Fibroblast of mammary gland (primary cell): ENCODE data around the gene TRIOBP.

Source experiments
- DNase-seq: peaks from one replicate; pipeline ENCODE4 v3.0.0-alpha.2; 2010; ENCODE audit warnings: low read depth
- H3K4me3 ChIP-seq: 2 replicates; pipeline ENCODE4 v1.5.1; 2011; ENCODE audit warnings: low read depth, mild to moderate bottlenecking, low read length, moderate library complexity; ENCODE audit not compliant: control insufficient read depth
- TF ChIP-seq, protein P1 (sequence below): conservative IDR thresholded peaks from 2 replicates; pipeline ENCODE4 v1.5.1; 2011; ENCODE audit warnings: low read depth, low read length, inconsistent platforms; ENCODE audit not compliant: control insufficient read depth, insufficient read depth

Gene TRIOBP

DNA sequence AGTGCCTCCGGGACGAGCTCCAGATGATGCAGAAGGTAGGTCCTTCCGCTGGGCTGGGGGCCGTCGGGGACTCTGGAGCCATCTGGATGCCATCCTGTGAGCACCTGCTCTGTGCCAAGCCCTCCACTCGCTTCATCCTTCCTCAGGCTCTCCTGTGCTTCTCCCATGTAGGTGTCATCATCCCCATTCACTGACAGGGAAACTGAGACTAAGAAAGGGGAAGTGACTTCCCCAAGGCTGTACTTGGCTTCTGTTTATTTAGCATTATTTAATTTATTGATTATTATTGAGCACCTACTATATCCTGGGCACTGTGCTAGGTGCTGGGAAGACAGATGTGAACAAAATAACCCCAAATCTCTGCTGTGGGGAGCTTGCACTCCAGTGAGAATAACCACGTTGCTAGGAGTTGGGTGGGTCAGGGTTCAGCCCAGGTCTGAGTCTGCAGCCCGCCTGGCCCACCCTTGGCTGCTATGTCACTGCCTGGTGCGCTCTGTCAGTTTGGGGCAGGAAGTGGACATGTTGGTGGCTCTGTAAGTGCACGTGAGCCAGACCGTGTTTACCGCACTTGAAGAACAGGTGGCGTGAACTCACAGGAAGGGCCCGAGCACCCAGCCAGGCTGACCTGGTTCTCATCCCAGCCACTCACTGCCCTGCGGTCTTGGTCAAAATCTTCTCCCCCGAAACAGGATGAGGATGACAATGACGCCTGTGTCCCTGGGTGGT is 75.0 kb downstream of the TRIOBP start:
- DNase-seq = no peak
- no peak overlapping the region for H3K4me3 ChIP-seq
- TF ChIP-seq, protein P1, sequence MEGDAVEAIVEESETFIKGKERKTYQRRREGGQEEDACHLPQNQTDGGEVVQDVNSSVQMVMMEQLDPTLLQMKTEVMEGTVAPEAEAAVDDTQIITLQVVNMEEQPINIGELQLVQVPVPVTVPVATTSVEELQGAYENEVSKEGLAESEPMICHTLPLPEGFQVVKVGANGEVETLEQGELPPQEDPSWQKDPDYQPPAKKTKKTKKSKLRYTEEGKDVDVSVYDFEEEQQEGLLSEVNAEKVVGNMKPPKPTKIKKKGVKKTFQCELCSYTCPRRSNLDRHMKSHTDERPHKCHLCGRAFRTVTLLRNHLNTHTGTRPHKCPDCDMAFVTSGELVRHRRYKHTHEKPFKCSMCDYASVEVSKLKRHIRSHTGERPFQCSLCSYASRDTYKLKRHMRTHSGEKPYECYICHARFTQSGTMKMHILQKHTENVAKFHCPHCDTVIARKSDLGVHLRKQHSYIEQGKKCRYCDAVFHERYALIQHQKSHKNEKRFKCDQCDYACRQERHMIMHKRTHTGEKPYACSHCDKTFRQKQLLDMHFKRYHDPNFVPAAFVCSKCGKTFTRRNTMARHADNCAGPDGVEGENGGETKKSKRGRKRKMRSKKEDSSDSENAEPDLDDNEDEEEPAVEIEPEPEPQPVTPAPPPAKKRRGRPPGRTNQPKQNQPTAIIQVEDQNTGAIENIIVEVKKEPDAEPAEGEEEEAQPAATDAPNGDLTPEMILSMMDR = no peak

GRCh38 chr22:37774728-37775127 is 77.9 kb downstream of the TRIOBP start:
- H3K4me3 ChIP-seq = no peak overlapping the region
- no peak for DNase-seq
- TF ChIP-seq, protein P1 = no peak

DNA sequence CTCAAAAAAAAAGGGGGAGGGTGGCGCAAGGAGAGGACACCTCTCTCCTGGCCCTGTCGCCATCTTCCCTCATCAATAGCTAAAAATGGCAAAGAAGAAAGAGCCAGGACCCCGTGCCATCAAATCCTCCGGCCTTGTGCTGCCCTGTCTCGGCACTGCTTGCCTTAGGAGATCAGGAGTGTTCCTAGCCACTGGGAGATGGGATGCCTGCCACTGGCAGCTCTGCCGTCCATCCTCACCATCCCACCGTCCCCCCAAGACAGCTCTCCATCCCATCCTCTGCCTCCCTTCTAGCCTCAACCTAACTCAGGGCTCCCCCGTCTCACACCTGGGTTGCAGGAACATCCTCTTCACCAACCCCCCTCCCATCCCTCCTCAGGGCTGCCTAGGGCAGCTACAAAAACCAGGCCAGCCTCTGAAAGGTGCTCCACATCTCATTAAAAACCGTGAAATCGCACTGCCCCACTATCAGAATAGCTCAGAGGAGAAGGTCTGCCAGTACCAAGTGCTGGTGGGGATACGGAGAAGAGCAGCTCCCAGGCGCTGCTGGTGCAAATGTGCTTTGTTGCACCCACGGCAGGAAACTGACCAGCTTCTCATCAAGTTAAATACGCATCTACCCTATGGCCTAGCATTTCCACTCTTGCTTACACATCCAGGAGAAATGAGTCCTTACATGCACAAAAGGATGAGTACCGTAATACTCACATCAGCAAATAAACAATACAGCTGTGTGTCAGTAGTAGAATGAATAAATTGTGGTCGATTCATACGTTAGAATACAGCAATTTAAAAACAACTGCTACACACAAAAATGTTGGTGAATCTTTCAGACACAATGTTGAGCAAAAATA is 79.2 kb downstream of the TRIOBP start:
- H3K4me3 ChIP-seq = no peak overlapping the region
- TF ChIP-seq, protein P1 = no peak
- peak; percentile 95 for DNase-seq

DNA sequence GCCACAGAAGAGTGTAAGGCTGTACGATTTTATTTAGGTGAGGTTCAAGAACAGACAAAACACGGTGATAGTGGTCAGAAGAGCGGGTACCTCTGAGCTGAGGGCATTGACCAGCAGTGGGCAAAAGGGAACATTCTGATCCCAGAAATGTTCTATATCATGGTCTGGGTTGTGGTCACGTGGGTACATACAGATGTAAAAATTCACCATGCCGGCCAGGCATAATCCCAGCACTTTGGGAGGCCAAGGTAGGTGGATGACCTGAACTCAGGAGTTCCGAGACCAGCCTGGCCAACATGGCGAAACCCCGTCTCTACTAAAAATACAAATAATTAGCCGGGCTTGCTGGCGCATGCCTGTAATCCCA is 79.8 kb downstream of the TRIOBP start:
- TF ChIP-seq, protein P1 = no peak
- H3K4me3 ChIP-seq = no peak overlapping the region
- no peak for DNase-seq

GRCh38 chr22:37777122-37777687 is 80.4 kb downstream of the TRIOBP start:
- TF ChIP-seq, protein P1 = no peak
- DNase-seq = peak; percentile 93

GRCh38 chr22:37778370-37779009 is 81.6 kb downstream of the TRIOBP start:
- H3K4me3 ChIP-seq = no peak overlapping the region
- DNase-seq = peak; percentile 44
- TF ChIP-seq, protein P1 = no peak

More at GRCh38 chr22:37777122-37777687, 80.4 kb downstream of the TRIOBP start:
- H3K4me3 ChIP-seq = no peak overlapping the region
